ENCODE measurements around the gene SAMD4A. TPM values are rescaled to one million over a fixed set of nuclear protein-coding genes. Genes with fewer than 3 reads are reported as not detected.
"Not testable (repeated sequence)": the region's sequence is repeated elsewhere in the genome, so short reads cannot be mapped to it uniquely, and the experiment has no call there.

Gene SAMD4A
- polyA plus RNA-seq, 10 donors = 50.6 to 73.8 (median 59.9) TPM

- DNase-seq = no peak
These were observed 159.1 kb downstream of the SAMD4A start for GRCh38 chr14:54725998-54726397.

GRCh38 chr14:54727929-54728328, 161.0 kb downstream of the SAMD4A start:
- no peak for DNase-seq

- DNase-seq = no peak
These were observed 162.0 kb downstream of the SAMD4A start for GRCh38 chr14:54728700-54729527.

GRCh38 chr14:54730156-54730961, 163.4 kb downstream of the SAMD4A start:
- peak; percentile 44 to 68 (median 66) for DNase-seq

- DNase-seq = peak in 1 of 3 donors; percentile 40
These were observed 168.0 kb downstream of the SAMD4A start for GRCh38 chr14:54734966-54735365.

- peak in 1 of 3 donors; percentile 45 for DNase-seq
These were observed 168.5 kb downstream of the SAMD4A start for GRCh38 chr14:54735424-54735823.

GRCh38 chr14:54737132-54737711, 170.3 kb downstream of the SAMD4A start:
- DNase-seq = peak in 1 of 3 donors; percentile 36

GRCh38 chr14:54738009-54738408, 171.1 kb downstream of the SAMD4A start:
- no peak for DNase-seq

- no peak for DNase-seq
These were observed 172.6 kb downstream of the SAMD4A start for GRCh38 chr14:54739514-54739913.

- no peak for DNase-seq
These were observed 175.8 kb downstream of the SAMD4A start for GRCh38 chr14:54742492-54743350.

- no peak for DNase-seq
These were observed 176.5 kb downstream of the SAMD4A start for GRCh38 chr14:54743382-54743781.

- DNase-seq = no peak
These were observed 179.1 kb downstream of the SAMD4A start for GRCh38 chr14:54746019-54746418.

- no peak for DNase-seq
These were observed 180.7 kb downstream of the SAMD4A start for GRCh38 chr14:54747616-54748015.

GRCh38 chr14:54749180-54749579, 182.3 kb downstream of the SAMD4A start:
- DNase-seq = no peak

GRCh38 chr14:54749727-54750126, 182.8 kb downstream of the SAMD4A start:
- DNase-seq = no peak

- not testable (repeated sequence) for DNase-seq
These were observed 185.7 kb downstream of the SAMD4A start for GRCh38 chr14:54752611-54753010.

- not testable (repeated sequence) for DNase-seq
These were observed 186.5 kb downstream of the SAMD4A start for GRCh38 chr14:54753396-54753795.

- DNase-seq = no peak
These were observed 187.2 kb downstream of the SAMD4A start for GRCh38 chr14:54754116-54754622.

- DNase-seq = no peak
These were observed 187.9 kb downstream of the SAMD4A start for GRCh38 chr14:54754623-54755386.

GRCh38 chr14:54756656-54757392, 189.9 kb downstream of the SAMD4A start:
- no peak for DNase-seq

Measured in muscle of back (tissue), 11 donors.